Left lung (tissue), 10 donors: Measurements from ENCODE around the gene MACROD2. TPM values are rescaled to one million over a fixed set of nuclear protein-coding genes. Genes with fewer than 3 reads are reported as not detected.

Source experiments
- ATAC-seq: fragments of 200-7000 bp; cut with Tn5 transposase; one replicate; pipeline ENCODE4 v1.9.1; 2020; ENCODE audit warnings: moderate library complexity
- DNase-seq, 4 donors: peaks; one replicate each; pipeline ENCODE4 v3.0.0-alpha.2; 2013 to 2020
- H3K27ac ChIP-seq, 2 donors: fragments of 200-600 bp; sonication (generic) in 1 of 2; one replicate each; pipeline versions ENCODE4 v1.5.0 to v1.8.0; 2020 to 2021
- H3K27me3 ChIP-seq, 2 donors: fragments of 200-600 bp; sonication (generic) in 1 of 2; one replicate each; pipeline versions ENCODE4 v1.5.0 to v1.8.0; 2020 to 2021
- H3K36me3 ChIP-seq, 2 donors: fragments of 200-600 bp; sonication (generic) in 1 of 2; one replicate each; pipeline versions ENCODE4 v1.5.0 to v1.8.0; 2020 to 2021
- H3K4me1 ChIP-seq, 2 donors: fragments of 200-600 bp; one replicate each; pipeline ENCODE4 v1.8.0; 2021
- H3K4me3 ChIP-seq, 2 donors: fragments of 200-600 bp; sonication (generic) in 1 of 2; one replicate each; pipeline versions ENCODE4 v1.5.0 to v1.8.0; 2020 to 2021; ENCODE audit warnings: mild to moderate bottlenecking in 1 of 2
- H3K9me3 ChIP-seq, 2 donors: fragments of 200-600 bp; sonication (generic) in 1 of 2; one replicate each; pipeline versions ENCODE4 v1.5.0 to v1.8.0; 2020 to 2021
- CTCF ChIP-seq, 2 donors: fragments of 200-600 bp; sonication (generic) in 1 of 2; IDR thresholded peaks; one replicate each; pipeline versions ENCODE4 v1.5.0 to v1.8.0; 2021; ENCODE audit warnings: antibody characterized with exemption in 2 of 2
- intact Hi-C, 2 donors: fragments of 100-400 bp; cut with DNase I; formaldehyde crosslinking; loops; one replicate each; pipeline versions ENCODE4 v1.11.2 to v1.14.2; 2022
- polyA plus RNA-seq, 6 donors: library from polyadenylated mRNA; unstranded; fragments of 120-200 nt; gene quantifications; one replicate each; pipeline ENCODE4 v1.2.1, GENCODE V29; 2013; ENCODE audit not compliant: insufficient read length in 6 of 6
- total RNA-seq, 2 donors: library from RNA; stranded (reverse); fragmentation: NEBNext Ultra II Directional; extraction: Animal tissue kit (Norgen Biotek cat#: 25700); gene quantifications; one replicate each; pipeline ENCODE4 v1.2.1, GENCODE V29; 2021
- donor health status: DM: no; HTN: yes; CAD: no.
- donor health status: DM: no; HTN: no; CAD: no.

Gene MACROD2
- total and polyA plus RNA-seq, 8 donors, result 6.1 to 23.6 (median 8.9) TPM

DNA sequence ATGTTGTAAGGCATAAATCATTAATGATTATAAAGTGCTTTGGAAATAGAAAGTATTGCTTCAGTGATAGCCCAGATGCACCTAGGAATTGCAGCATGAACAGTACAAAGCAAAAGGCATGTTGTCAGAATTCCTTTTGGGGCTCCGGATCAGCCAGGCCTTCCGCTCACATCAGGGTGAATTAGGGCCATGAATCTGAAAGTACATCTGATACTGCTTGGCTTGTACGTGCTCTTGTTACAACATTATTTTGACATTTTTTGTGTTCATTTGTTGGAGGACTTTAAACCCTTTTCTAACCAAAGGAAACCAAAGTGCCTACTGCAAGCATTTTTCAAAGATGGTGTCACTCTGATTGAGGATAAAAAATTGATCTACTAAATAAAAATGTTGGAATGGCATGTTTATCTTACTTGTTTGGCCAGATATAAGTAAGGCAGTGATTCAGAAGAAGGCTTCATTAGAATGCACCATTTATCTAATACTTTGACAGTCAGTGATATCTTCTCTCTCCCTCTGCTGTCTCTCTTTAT lies 1347.7 kb downstream of the MACROD2 start:
- TF ChIP-seq CTCF (IDR thresholded peaks at IDR 0.05), result no peak
- H3K36me3 ChIP-seq, result no peaks in the 10 kb centered on the region
- no peaks in the 10 kb centered on the region for H3K27me3 ChIP-seq
- H3K4me1 ChIP-seq, result no peaks in the 10 kb centered on the region
- intact Hi-C loops, result no loop called here
- DNase-seq (no peak), ATAC-seq (no peak)
- no peak overlapping the region for H3K27ac ChIP-seq
- H3K4me3 ChIP-seq, result no peak overlapping the region
- H3K9me3 ChIP-seq, result no peaks in the 10 kb centered on the region

DNA sequence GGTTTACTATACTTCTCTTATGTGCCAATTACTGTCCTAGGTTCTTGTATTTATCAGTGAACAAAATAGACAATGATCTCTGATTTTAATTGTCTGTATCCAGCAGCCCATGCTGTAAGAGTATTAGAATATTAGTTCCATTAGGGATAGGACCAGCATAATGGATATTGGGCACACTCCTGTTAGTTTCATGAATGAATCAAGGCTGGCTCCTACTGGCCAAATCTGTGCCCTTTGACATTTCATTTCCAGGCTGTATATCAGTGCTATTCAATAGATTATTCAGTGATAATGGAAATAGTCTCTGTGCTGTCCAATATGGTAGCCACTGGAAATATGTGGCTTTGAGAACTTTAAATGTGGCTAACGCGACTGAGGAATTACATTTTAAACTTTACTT lies 1350.0 kb downstream of the MACROD2 start:
- TF ChIP-seq CTCF (IDR thresholded peaks at IDR 0.05), result no peak
- Histone ChIP-seq H3K27me3 (no peaks in the 10 kb centered on the region), H3K36me3 (no peaks in the 10 kb centered on the region), H3K4me1 (no peaks in the 10 kb centered on the region), H3K27ac (no peak overlapping the region), H3K9me3 (no peaks in the 10 kb centered on the region), H3K4me3 (no peak overlapping the region)
- intact Hi-C loops, result no loop called here
- DNase-seq (no peak), ATAC-seq (no peak)

DNA sequence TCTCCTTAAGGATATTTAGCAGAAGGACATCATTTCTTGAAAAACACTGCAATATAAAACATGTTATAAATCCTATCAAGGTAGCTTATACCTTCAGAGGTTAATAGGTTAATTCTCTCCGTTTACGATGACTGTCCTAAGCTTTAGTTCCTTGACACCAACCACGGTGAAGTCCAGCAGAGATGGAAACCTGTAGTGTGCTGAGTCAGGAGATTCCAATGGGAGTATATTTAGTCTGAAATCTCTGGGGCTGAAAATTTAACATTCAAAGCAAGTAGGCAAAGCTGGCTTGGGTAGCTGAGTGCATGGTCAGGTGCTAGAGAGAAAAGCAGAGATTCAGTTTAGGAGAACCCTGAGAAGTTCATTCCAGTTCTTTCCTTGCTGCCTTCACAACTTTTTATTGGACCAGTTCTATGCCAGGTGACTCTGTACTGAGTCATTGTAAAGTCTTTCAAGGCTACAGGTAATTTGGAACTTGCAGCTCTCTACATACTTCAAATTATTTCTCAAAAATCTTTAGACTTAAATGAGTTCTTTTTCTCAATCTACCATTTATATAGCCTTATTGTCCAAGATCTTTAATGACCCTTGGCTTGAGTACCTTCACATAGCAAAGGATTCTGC lies 1351.5 kb downstream of the MACROD2 start:
- Histone ChIP-seq H3K4me1 (no peaks in the 10 kb centered on the region), H3K4me3 (no peak overlapping the region), H3K27ac (no peak overlapping the region), H3K9me3 (no peaks in the 10 kb centered on the region), H3K36me3 (no peaks in the 10 kb centered on the region), H3K27me3 (no peaks in the 10 kb centered on the region)
- intact Hi-C loops, result no loop called here
- ATAC-seq, result no peak
- TF ChIP-seq CTCF (IDR thresholded peaks at IDR 0.05), result no peak
- DNase-seq, result no peak

GRCh38 chr20:15359056-15359455 lies 1363.7 kb downstream of the MACROD2 start:
- Histone ChIP-seq H3K27me3 (no peaks in the 10 kb centered on the region), H3K4me3 (no peak overlapping the region), H3K9me3 (no peaks in the 10 kb centered on the region), H3K4me1 (no peaks in the 10 kb centered on the region), H3K36me3 (no peaks in the 10 kb centered on the region), H3K27ac (no peak overlapping the region)
- ATAC-seq (no peak), DNase-seq (no peak)
- intact Hi-C loops, result no loop called here
- no peak for TF ChIP-seq CTCF (IDR thresholded peaks at IDR 0.05)

GRCh38 chr20:15362849-15363248 lies 1367.5 kb downstream of the MACROD2 start:
- Histone ChIP-seq H3K4me1 (no peaks in the 10 kb centered on the region), H3K27me3 (no peaks in the 10 kb centered on the region), H3K9me3 (no peaks in the 10 kb centered on the region), H3K4me3 (no peak overlapping the region), H3K36me3 (no peaks in the 10 kb centered on the region), H3K27ac (no peak overlapping the region)
- ATAC-seq (no peak), DNase-seq (no peak)
- no peak for TF ChIP-seq CTCF (IDR thresholded peaks at IDR 0.05)
- intact Hi-C loops, result no loop called here
